ACC112 (cell line): ENCODE results near the gene PSEN1.
"Not testable (repeated sequence)": the region's sequence is repeated elsewhere in the genome, so short reads cannot be mapped to it uniquely, and the experiment has no call there.

Experiments used
- H2AFZ ChIP-seq: fragments of 200-600 bp; sonication (generic); one replicate; pipeline ENCODE4 v1.6.0; 2017; ENCODE audit warnings: antibody characterized with exemption, low read length; ENCODE audit not compliant: unreplicated experiment
- H3K27ac ChIP-seq: fragments of 200-600 bp; sonication (generic); 2 replicates; pipeline ENCODE4 v1.5.1; 2014; ENCODE audit warnings: low read depth, mild to moderate bottlenecking, antibody characterized with exemption, low read length, moderate library complexity
- H3K27me3 ChIP-seq: fragments of 200-600 bp; sonication (generic); 2 replicates; pipeline ENCODE4 v1.6.1; 2014; ENCODE audit warnings: mild to moderate bottlenecking, antibody characterized with exemption, low read length, moderate library complexity, mixed read lengths; ENCODE audit not compliant: insufficient read depth
- H3K36me3 ChIP-seq: fragments of 200-600 bp; sonication (generic); 2 replicates; pipeline ENCODE4 v1.6.1; 2016; ENCODE audit warnings: mild to moderate bottlenecking, antibody characterized with exemption, low read length, moderate library complexity, mixed read lengths; ENCODE audit not compliant: insufficient read depth
- H3K4me1 ChIP-seq: fragments of 200-600 bp; sonication (generic); one replicate; pipeline ENCODE4 v1.6.1; 2016; ENCODE audit warnings: low read length, mixed read lengths; ENCODE audit not compliant: insufficient read depth, unreplicated experiment, control insufficient read depth
- H3K4me3 ChIP-seq: fragments of 200-600 bp; sonication (generic); 2 replicates; pipeline ENCODE4 v1.5.1; 2014; ENCODE audit warnings: mild to moderate bottlenecking, low read depth, low read length
- H3K79me2 ChIP-seq: fragments of 200-600 bp; sonication (generic); one replicate; pipeline ENCODE4 v1.6.0; 2016; ENCODE audit warnings: low read length; ENCODE audit not compliant: control insufficient read depth, unreplicated experiment, insufficient read depth

PSEN1 gene

DNA sequence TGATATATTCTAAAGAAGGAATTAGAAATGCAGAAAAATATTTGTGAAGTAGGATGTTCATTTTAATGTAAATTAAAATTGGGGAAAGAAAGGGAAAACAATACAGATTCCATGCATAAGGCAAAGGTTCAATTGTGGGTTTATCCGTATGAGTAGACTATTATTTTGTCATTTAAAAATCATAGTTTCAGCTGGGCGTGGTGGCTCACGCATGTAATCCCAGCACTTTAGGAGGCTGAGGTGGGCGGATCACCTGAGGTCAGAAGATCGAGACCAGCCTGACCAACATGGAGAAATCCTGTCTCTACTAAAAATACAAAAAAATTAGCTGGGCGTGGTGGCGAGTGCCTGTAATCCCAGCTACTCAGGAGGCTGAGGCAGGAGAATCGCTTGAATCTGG lies 44.7 kb downstream of the PSEN1 start:
- not testable (repeated sequence) for H3K79me2 ChIP-seq, H2AFZ ChIP-seq, H3K4me3 ChIP-seq, H3K27me3 ChIP-seq
- peaks cover 16% of the 10 kb centered on the region for H3K36me3 ChIP-seq
- H3K27ac ChIP-seq, result peak overlapping the region; percentile 75
- peaks cover 20% of the 10 kb centered on the region for H3K4me1 ChIP-seq

- Histone ChIP-seq H3K4me3 (no peak overlapping the region), H3K27me3 (no peaks in the 10 kb centered on the region), H3K79me2 (no peaks in the 10 kb centered on the region), H2AFZ (no peak overlapping the region), H3K4me1 (peaks cover 11% of the 10 kb centered on the region), H3K36me3 (peaks cover 6% of the 10 kb centered on the region; the same call in 1 of the 2 replicates), H3K27ac (no peak overlapping the region)
Measured at GRCh38 chr14:73188501-73188911, 52.2 kb downstream of the PSEN1 start.

GRCh38 chr14:73189651-73190050 lies 53.3 kb downstream of the PSEN1 start:
- Histone ChIP-seq H3K27me3 (no peaks in the 10 kb centered on the region), H3K4me3 (no peak overlapping the region)

DNA sequence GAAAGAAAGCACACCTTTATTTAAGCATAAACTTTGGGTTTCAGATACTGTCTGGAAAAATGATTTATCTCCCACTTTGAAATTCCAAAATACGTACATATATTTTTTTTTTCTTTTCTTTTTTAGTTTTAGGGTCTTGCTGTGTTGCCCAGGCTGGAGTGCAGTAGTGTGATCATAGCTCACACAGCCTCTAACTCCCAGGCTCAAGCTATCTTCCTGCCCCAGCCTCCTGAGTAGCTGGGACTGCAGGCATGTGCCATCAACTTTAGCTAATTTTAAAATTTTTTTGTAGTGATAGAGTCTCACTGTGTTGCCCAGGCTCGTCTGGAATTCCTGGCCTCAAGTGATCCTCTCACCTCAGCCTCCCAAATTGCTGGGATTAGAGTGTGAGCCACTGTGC lies 55.1 kb downstream of the PSEN1 start:
- Histone ChIP-seq H3K27ac (no peak overlapping the region), H2AFZ (no peak overlapping the region), H3K79me2 (no peaks in the 10 kb centered on the region), H3K4me1 (peaks cover 11% of the 10 kb centered on the region), H3K36me3 (peaks cover 8% of the 10 kb centered on the region; the same call in 1 of the 2 replicates), H3K4me3 (no peak overlapping the region), H3K27me3 (no peaks in the 10 kb centered on the region)

More at GRCh38 chr14:73189651-73190050, 53.3 kb downstream of the PSEN1 start:
- peaks cover 11% of the 10 kb centered on the region for H3K4me1 ChIP-seq
- no peak overlapping the region for H3K27ac ChIP-seq
- H3K36me3 ChIP-seq, result peaks cover 8% of the 10 kb centered on the region; the same call in 1 of the 2 replicates
- H2AFZ ChIP-seq, result no peak overlapping the region
- H3K79me2 ChIP-seq, result no peaks in the 10 kb centered on the region

DNA sequence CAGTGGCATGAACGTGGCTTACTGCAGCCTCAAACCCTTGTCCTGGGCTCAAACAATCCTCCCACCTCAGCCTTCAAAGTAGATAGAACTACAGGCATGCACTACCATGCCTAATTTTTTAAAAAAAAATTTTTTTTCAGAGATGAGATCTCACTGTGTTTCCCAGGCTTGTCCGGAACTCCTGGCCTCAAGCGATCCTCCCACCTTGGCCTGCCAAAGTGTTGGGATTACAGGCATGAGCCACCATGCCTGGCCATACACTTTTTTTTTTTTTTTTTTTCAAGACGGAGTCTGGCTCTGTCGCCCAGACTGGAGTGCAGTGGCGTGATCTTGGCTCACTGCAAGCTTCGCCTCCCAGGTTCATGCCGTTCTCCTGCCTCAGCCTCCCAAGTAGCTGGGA lies 58.0 kb downstream of the PSEN1 start:
- not testable (repeated sequence) for H3K27ac ChIP-seq, H3K4me1 ChIP-seq, H2AFZ ChIP-seq, H3K79me2 ChIP-seq, H3K4me3 ChIP-seq, H3K27me3 ChIP-seq
- H3K36me3 ChIP-seq, result peaks cover 14% of the 10 kb centered on the region; the same call in 1 of the 2 replicates

DNA sequence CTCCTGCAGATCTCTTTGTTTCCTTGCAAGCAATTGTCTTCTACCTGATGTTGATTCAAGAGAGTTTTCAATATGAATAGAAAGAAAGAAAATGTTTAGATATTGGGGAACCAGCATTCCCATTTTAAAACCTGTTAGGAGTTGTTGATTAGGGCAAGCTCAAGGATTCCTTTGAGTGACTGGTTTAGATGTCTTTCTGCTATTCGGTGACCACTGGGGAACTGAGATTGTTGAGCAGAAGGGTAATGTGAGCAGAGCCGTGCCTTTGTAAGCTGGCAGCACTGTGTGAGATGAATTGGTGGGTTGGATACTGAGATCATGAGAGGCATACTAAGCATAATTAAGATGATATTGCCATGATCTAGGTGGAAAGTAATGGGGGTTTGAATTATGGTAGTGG lies 61.9 kb downstream of the PSEN1 start:
- Histone ChIP-seq H2AFZ (no peak overlapping the region), H3K79me2 (no peaks in the 10 kb centered on the region), H3K4me1 (no peaks in the 10 kb centered on the region), H3K4me3 (no peak overlapping the region), H3K27ac (no peak overlapping the region), H3K36me3 (peaks cover 12% of the 10 kb centered on the region; the same call in 1 of the 2 replicates), H3K27me3 (no peaks in the 10 kb centered on the region)

DNA sequence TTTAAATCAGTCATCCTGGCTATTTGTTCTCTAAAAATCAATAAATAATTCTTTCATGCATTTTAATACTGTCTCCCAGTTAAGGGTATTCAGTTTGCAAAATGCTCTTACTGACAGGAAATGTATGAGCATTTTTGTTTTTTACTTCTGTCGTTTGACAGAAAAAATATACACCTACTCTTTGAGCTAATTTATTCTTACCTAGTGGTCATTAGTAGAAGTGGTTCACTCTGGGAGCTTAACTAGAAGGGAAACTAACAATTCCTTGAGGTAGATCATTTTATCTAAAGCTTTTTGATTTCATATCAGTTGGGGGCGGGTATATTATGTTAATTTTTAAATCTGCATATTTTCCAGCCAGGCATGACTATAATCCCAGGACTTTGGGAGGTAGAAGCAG lies 67.2 kb downstream of the PSEN1 start:
- no peaks in the 10 kb centered on the region for H3K27me3 ChIP-seq
- no peaks in the 10 kb centered on the region for H3K79me2 ChIP-seq
- no peak overlapping the region for H2AFZ ChIP-seq
- H3K4me1 ChIP-seq, result no peaks in the 10 kb centered on the region
- no peak overlapping the region for H3K27ac ChIP-seq
- no peak overlapping the region for H3K4me3 ChIP-seq
- H3K36me3 ChIP-seq, result peaks cover 40% of the 10 kb centered on the region

- peaks cover 43% of the 10 kb centered on the region for H3K36me3 ChIP-seq
- no peak overlapping the region for H2AFZ ChIP-seq
- no peak overlapping the region for H3K4me3 ChIP-seq
- H3K4me1 ChIP-seq, result peaks cover 27% of the 10 kb centered on the region
- H3K27me3 ChIP-seq, result no peaks in the 10 kb centered on the region
- H3K79me2 ChIP-seq, result no peaks in the 10 kb centered on the region
- H3K27ac ChIP-seq, result no peak overlapping the region
Measured at GRCh38 chr14:73207615-73208014, 71.3 kb downstream of the PSEN1 start.

- H3K4me3 ChIP-seq, result no peak overlapping the region
- H3K36me3 ChIP-seq, result peaks cover 51% of the 10 kb centered on the region
- no peak overlapping the region for H2AFZ ChIP-seq
- H3K79me2 ChIP-seq, result no peaks in the 10 kb centered on the region
- peaks cover 27% of the 10 kb centered on the region for H3K4me1 ChIP-seq
- H3K27ac ChIP-seq, result no peak overlapping the region
- H3K27me3 ChIP-seq, result no peaks in the 10 kb centered on the region
Measured at GRCh38 chr14:73208390-73208789, 72.1 kb downstream of the PSEN1 start.

DNA sequence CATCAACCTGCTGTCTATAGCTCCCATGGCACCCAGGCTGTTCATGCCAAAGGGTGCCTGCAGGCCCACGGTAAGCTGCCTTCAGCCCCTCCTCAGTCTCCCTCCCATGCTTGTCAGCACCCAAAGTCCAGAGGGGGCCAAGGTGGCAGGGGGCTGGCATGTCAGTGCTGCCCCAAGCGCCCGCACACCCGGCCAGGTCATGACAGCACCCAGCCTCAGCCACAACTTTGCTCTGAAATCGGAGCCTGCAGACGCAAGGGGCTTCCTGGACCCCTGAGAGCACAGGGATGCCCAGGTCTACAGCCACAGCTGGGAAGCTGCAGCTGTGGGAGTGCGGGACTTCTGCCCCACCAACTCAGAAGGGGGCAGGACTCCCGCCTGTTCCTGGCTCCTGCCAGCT lies 72.5 kb downstream of the PSEN1 start:
- Histone ChIP-seq H2AFZ (no peak overlapping the region), H3K27ac (no peak overlapping the region), H3K4me3 (no peak overlapping the region), H3K79me2 (no peaks in the 10 kb centered on the region), H3K4me1 (peaks cover 27% of the 10 kb centered on the region), H3K27me3 (no peaks in the 10 kb centered on the region), H3K36me3 (peaks cover 52% of the 10 kb centered on the region)

GRCh38 chr14:73209953-73210352 lies 73.6 kb downstream of the PSEN1 start:
- Histone ChIP-seq H3K79me2 (no peaks in the 10 kb centered on the region), H3K27me3 (no peaks in the 10 kb centered on the region), H3K36me3 (peaks cover 52% of the 10 kb centered on the region), H3K4me3 (peak overlapping the region; percentile 1; the same call in 1 of the 2 replicates), H3K27ac (peak overlapping the region; percentile 67), H3K4me1 (peaks cover 27% of the 10 kb centered on the region), H2AFZ (no peak overlapping the region)
